Measurements from ENCODE around the gene GLB1L2. TPM values are rescaled to one million over a fixed set of nuclear protein-coding genes. Genes with fewer than 3 reads are reported as not detected.

The GLB1L2 gene
- total and polyA plus RNA-seq, 2 of the 13 experiments (the other 11 are each of a cell fraction or from before 2014, with no cell fraction given): 0.59 to 0.69 TPM

DNA sequence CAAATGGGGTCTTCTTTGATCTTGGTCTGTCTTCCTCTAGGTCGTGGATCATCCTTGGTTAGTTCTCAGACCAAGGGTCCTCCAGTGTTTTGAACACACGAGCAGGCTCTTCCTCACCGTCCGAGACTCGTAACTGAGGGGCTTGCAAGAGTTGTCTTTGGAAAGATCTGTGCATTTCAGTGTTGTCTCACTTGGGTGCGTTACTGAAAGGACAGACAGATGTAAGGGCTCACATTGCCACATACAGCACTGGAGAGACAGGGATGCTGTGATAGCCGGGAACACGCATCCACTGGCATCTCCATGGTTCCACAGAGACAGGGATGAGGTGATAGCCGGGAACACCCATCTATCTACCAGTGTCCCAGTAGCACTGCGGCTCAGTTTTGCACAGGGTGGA lies 15.7 kb downstream of the GLB1L2 start:
- in situ Hi-C loops (cut with HindIII; ENCODE audit: extremely low pct_ligation_motif_present, low pct_unique_long_range_greater_than_20kb): no loop called here
- no peak for FAIRE-seq

GRCh38 chr11:134349109-134349801 lies 17.5 kb downstream of the GLB1L2 start:
- Histone ChIP-seq H3K9me3 (ENCODE audit: low read length) (no peaks in the 10 kb centered on the region), H3K4me1 (ENCODE audit: insufficient read depth, low read length) (no peaks in the 10 kb centered on the region), H3K27me3 (ENCODE audit: control insufficient read depth in 1 of 2, insufficient read depth in 2 of 2, low read length in 2 of 2) (peaks cover 0 to 33% of the 10 kb centered on the region in 2 experiments; a peak in 4 of 5 replicates), H2AFZ (ENCODE audit: low read length) (no peak overlapping the region), H3K36me3 (replicated peaks in 1 of 2; ENCODE audit: control insufficient read depth in 1 of 2, insufficient read depth in 2 of 2, low read length in 2 of 2) (no peaks in the 10 kb centered on the region), H3K4me3 (replicated peaks in 1 of 3; ENCODE audit: insufficient read depth in 1 of 3, low read depth in 2 of 3, low read length in 3 of 3) (no peak overlapping the region), H3K27ac (ENCODE audit: extremely low read length, insufficient read depth, low read length) (no peak overlapping the region), H4K20me1 (ENCODE audit: insufficient read depth, low read length) (no peaks in the 10 kb centered on the region), H3K4me2 (ENCODE audit: low read depth, low read length) (no peak overlapping the region), H3K79me2 (ENCODE audit: insufficient read depth, low read length) (no peaks in the 10 kb centered on the region), H3K9ac (ENCODE audit: insufficient read depth, low read depth, low read length) (no peak overlapping the region)
- no TSS peak for BruUV-seq (replicated peaks)
- WGBS (ENCODE audit: low lambda C conversion rate): 4% methylated on average over 6 of the region's 6 CpGs
- intact Hi-C loops (cut with micrococcal nuclease; ENCODE audit: unreplicated experiment): no loop called here
- DNase-seq (ENCODE audit: low spot score) (no peak), FAIRE-seq (no peak), ATAC-seq (no peak)
- CTCF ChIA-PET (ENCODE audit: low intra/inter-chr PET ratio, low total read pairs): no interaction called here
- POLR2A ChIA-PET: no interaction called here
- no peak for TF ChIP-seq NFATC3 (CRISPR knock-in tag; IDR thresholded peaks at IDR 0.05)
- TF ChIP-seq FOXA1 (IDR thresholded peaks at IDR 0.05): no peak
- no peak for TF ChIP-seq FOXA1 (CRISPR knock-in tag; IDR thresholded peaks at IDR 0.05)
- TF ChIP-seq ISX (CRISPR knock-in tag; conservative IDR thresholded peaks at IDR 0.05): no peak
- no peak for TF ChIP-seq SRSF9 (IDR thresholded peaks at IDR 0.05; ENCODE audit: borderline replicate concordance, insufficient read depth, low read depth, low read length, poor library complexity, severe bottlenecking)
- TF ChIP-seq ESRRA (CRISPR knock-in tag; IDR thresholded peaks at IDR 0.05; ENCODE audit: low read depth): no peak
- in situ Hi-C loops (cut with HindIII; ENCODE audit: extremely low pct_ligation_motif_present, low pct_unique_long_range_greater_than_20kb): no loop called here

More for the DNA sequence above, 15.7 kb downstream of the GLB1L2 start:
- H4K20me1 ChIP-seq (ENCODE audit: insufficient read depth, low read length): no peaks in the 10 kb centered on the region
- H3K27me3 ChIP-seq (ENCODE audit: control insufficient read depth in 1 of 2, insufficient read depth in 2 of 2, low read length in 2 of 2): peaks cover 2 to 51% of the 10 kb centered on the region in 2 experiments; a peak in 4 of 5 replicates
- H3K4me3 ChIP-seq (replicated peaks in 1 of 3; ENCODE audit: insufficient read depth in 1 of 3, low read depth in 2 of 3, low read length in 3 of 3): no peak overlapping the region
- H2AFZ ChIP-seq (ENCODE audit: low read length): no peak overlapping the region
- no peak overlapping the region for H3K4me2 ChIP-seq (ENCODE audit: low read depth, low read length)
- no TSS peak for BruUV-seq (replicated peaks)
- DNase-seq (ENCODE audit: low spot score) (no peak), ATAC-seq (no peak)
- no peak overlapping the region for H3K27ac ChIP-seq (ENCODE audit: extremely low read length, insufficient read depth, low read length)
- ChIA-PET POLR2A (no interaction called here), CTCF (ENCODE audit: low intra/inter-chr PET ratio, low total read pairs) (no interaction called here)
- no peaks in the 10 kb centered on the region for H3K79me2 ChIP-seq (ENCODE audit: insufficient read depth, low read length)
- intact Hi-C loops (cut with micrococcal nuclease; ENCODE audit: unreplicated experiment): no loop called here
- WGBS (ENCODE audit: low lambda C conversion rate): 15% methylated on average over 8 of the region's 10 CpGs
- no peaks in the 10 kb centered on the region for H3K4me1 ChIP-seq (ENCODE audit: insufficient read depth, low read length)
- H3K36me3 ChIP-seq (replicated peaks in 1 of 2; ENCODE audit: control insufficient read depth in 1 of 2, insufficient read depth in 2 of 2, low read length in 2 of 2): no peaks in the 10 kb centered on the region
- H3K9me3 ChIP-seq (ENCODE audit: low read length): no peaks in the 10 kb centered on the region
- TF ChIP-seq KLF15 (CRISPR knock-in tag; IDR thresholded peaks at IDR 0.05; ENCODE audit: borderline replicate concordance) (no peak), NR0B2 (CRISPR knock-in tag; IDR thresholded peaks at IDR 0.05) (no peak)
- no peak overlapping the region for H3K9ac ChIP-seq (ENCODE audit: insufficient read depth, low read depth, low read length)
